ENCODE data around the gene WNT9B.

The WNT9B gene

GRCh38 chr17:46851029-46851741 lies at the start of gene WNT9B:
Gene WNT9B, plus strand, starts transcription at chr17:46851583. Its CDS starts 56 bp downstream, at chr17:46851639.
- no peaks in the 10 kb centered on the region for H3K36me3 ChIP-seq (ENCODE audit: insufficient read depth, low read length)
- peak within 1 kb of the TSS; percentile 35 to 38 for H3K4me3 ChIP-seq (ENCODE audit: low read depth in 1 of 2, low read length in 2 of 2)
- peaks cover 17 to 54% of the 10 kb centered on the region in 2 donors for H3K27me3 ChIP-seq (ENCODE audit: control insufficient read depth in 1 of 2, insufficient read depth in 2 of 2, low read length in 2 of 2)
- H3K9me3 ChIP-seq (ENCODE audit: low read length), result no peaks in the 10 kb centered on the region
- H3K27ac ChIP-seq (ENCODE audit: low read depth, low read length), result no peak within 1 kb of the TSS
- no peaks in the 10 kb centered on the region for H3K4me1 ChIP-seq (ENCODE audit: insufficient read depth, low read length)
- no peak within 1 kb of the TSS for H3K9ac ChIP-seq (ENCODE audit: low read length)

- Histone ChIP-seq H3K4me1 (ENCODE audit: insufficient read depth, low read length) (no peaks in the 10 kb centered on the region), H3K36me3 (ENCODE audit: insufficient read depth, low read length) (no peaks in the 10 kb centered on the region), H3K9ac (ENCODE audit: low read length) (no peak overlapping the region), H3K27me3 (ENCODE audit: control insufficient read depth in 1 of 2, insufficient read depth in 2 of 2, low read length in 2 of 2) (no peaks in the 10 kb centered on the region), H3K4me3 (ENCODE audit: low read depth in 1 of 2, low read length in 2 of 2) (no peak overlapping the region), H3K9me3 (ENCODE audit: low read length) (no peaks in the 10 kb centered on the region), H3K27ac (ENCODE audit: low read depth, low read length) (no peak overlapping the region)
Measured at GRCh38 chr17:46802800-46803199, 48.6 kb upstream of the WNT9B start.

GRCh38 chr17:46803544-46803943 lies 47.8 kb upstream of the WNT9B start:
- no peak overlapping the region for H3K9ac ChIP-seq (ENCODE audit: low read length)
- H3K4me1 ChIP-seq (ENCODE audit: insufficient read depth, low read length), result no peaks in the 10 kb centered on the region
- H3K4me3 ChIP-seq (ENCODE audit: low read depth in 1 of 2, low read length in 2 of 2), result no peak overlapping the region
- H3K9me3 ChIP-seq (ENCODE audit: low read length), result no peaks in the 10 kb centered on the region
- no peak overlapping the region for H3K27ac ChIP-seq (ENCODE audit: low read depth, low read length)
- no peaks in the 10 kb centered on the region for H3K27me3 ChIP-seq (ENCODE audit: control insufficient read depth in 1 of 2, insufficient read depth in 2 of 2, low read length in 2 of 2)
- H3K36me3 ChIP-seq (ENCODE audit: insufficient read depth, low read length), result no peaks in the 10 kb centered on the region

GRCh38 chr17:46805771-46806170 lies 45.6 kb upstream of the WNT9B start:
- Histone ChIP-seq H3K27me3 (ENCODE audit: control insufficient read depth in 1 of 2, insufficient read depth in 2 of 2, low read length in 2 of 2) (no peaks in the 10 kb centered on the region), H3K36me3 (ENCODE audit: insufficient read depth, low read length) (no peaks in the 10 kb centered on the region), H3K27ac (ENCODE audit: low read depth, low read length) (no peak overlapping the region), H3K9ac (ENCODE audit: low read length) (no peak overlapping the region), H3K9me3 (ENCODE audit: low read length) (no peaks in the 10 kb centered on the region), H3K4me3 (ENCODE audit: low read depth in 1 of 2, low read length in 2 of 2) (no peak overlapping the region), H3K4me1 (ENCODE audit: insufficient read depth, low read length) (no peaks in the 10 kb centered on the region)

- Histone ChIP-seq H3K4me3 (ENCODE audit: low read depth in 1 of 2, low read length in 2 of 2) (no peak overlapping the region), H3K4me1 (ENCODE audit: insufficient read depth, low read length) (no peaks in the 10 kb centered on the region), H3K9me3 (ENCODE audit: low read length) (no peaks in the 10 kb centered on the region), H3K9ac (ENCODE audit: low read length) (no peak overlapping the region), H3K27ac (ENCODE audit: low read depth, low read length) (no peak overlapping the region), H3K36me3 (ENCODE audit: insufficient read depth, low read length) (no peaks in the 10 kb centered on the region), H3K27me3 (ENCODE audit: control insufficient read depth in 1 of 2, insufficient read depth in 2 of 2, low read length in 2 of 2) (peaks cover 6 to 9% of the 10 kb centered on the region in 2 donors)
Measured at GRCh38 chr17:46809110-46809571, 42.2 kb upstream of the WNT9B start.

GRCh38 chr17:46810837-46811236 lies 40.5 kb upstream of the WNT9B start:
- Histone ChIP-seq H3K9me3 (ENCODE audit: low read length) (no peaks in the 10 kb centered on the region), H3K4me3 (ENCODE audit: low read depth in 1 of 2, low read length in 2 of 2) (no peak overlapping the region), H3K4me1 (ENCODE audit: insufficient read depth, low read length) (no peaks in the 10 kb centered on the region), H3K9ac (ENCODE audit: low read length) (no peak overlapping the region), H3K27ac (ENCODE audit: low read depth, low read length) (no peak overlapping the region), H3K27me3 (ENCODE audit: control insufficient read depth in 1 of 2, insufficient read depth in 2 of 2, low read length in 2 of 2) (peaks cover 15 to 22% of the 10 kb centered on the region in 2 donors), H3K36me3 (ENCODE audit: insufficient read depth, low read length) (no peaks in the 10 kb centered on the region)

- Histone ChIP-seq H3K4me1 (ENCODE audit: insufficient read depth, low read length) (no peaks in the 10 kb centered on the region), H3K4me3 (ENCODE audit: low read depth in 1 of 2, low read length in 2 of 2) (no peak overlapping the region), H3K36me3 (ENCODE audit: insufficient read depth, low read length) (no peaks in the 10 kb centered on the region), H3K9ac (ENCODE audit: low read length) (no peak overlapping the region), H3K9me3 (ENCODE audit: low read length) (no peaks in the 10 kb centered on the region), H3K27me3 (ENCODE audit: control insufficient read depth in 1 of 2, insufficient read depth in 2 of 2, low read length in 2 of 2) (peaks cover 27 to 32% of the 10 kb centered on the region in 2 donors), H3K27ac (ENCODE audit: low read depth, low read length) (no peak overlapping the region)
Measured at GRCh38 chr17:46811978-46812583, 39.3 kb upstream of the WNT9B start.

GRCh38 chr17:46812624-46813318 lies 38.6 kb upstream of the WNT9B start:
- H3K36me3 ChIP-seq (ENCODE audit: insufficient read depth, low read length), result no peaks in the 10 kb centered on the region
- H3K4me1 ChIP-seq (ENCODE audit: insufficient read depth, low read length), result no peaks in the 10 kb centered on the region
- peaks cover 34 to 39% of the 10 kb centered on the region in 2 donors for H3K27me3 ChIP-seq (ENCODE audit: control insufficient read depth in 1 of 2, insufficient read depth in 2 of 2, low read length in 2 of 2)
- no peak overlapping the region for H3K27ac ChIP-seq (ENCODE audit: low read depth, low read length)
- no peaks in the 10 kb centered on the region for H3K9me3 ChIP-seq (ENCODE audit: low read length)
- no peak overlapping the region for H3K9ac ChIP-seq (ENCODE audit: low read length)
- H3K4me3 ChIP-seq (ENCODE audit: low read depth in 1 of 2, low read length in 2 of 2), result no peak overlapping the region

GRCh38 chr17:46813920-46814319 lies 37.5 kb upstream of the WNT9B start:
- no peak overlapping the region for H3K9ac ChIP-seq (ENCODE audit: low read length)
- H3K9me3 ChIP-seq (ENCODE audit: low read length), result no peaks in the 10 kb centered on the region
- no peak overlapping the region for H3K4me3 ChIP-seq (ENCODE audit: low read depth in 1 of 2, low read length in 2 of 2)
- peaks cover 37 to 49% of the 10 kb centered on the region in 2 donors for H3K27me3 ChIP-seq (ENCODE audit: control insufficient read depth in 1 of 2, insufficient read depth in 2 of 2, low read length in 2 of 2)
- peaks cover 2% of the 10 kb centered on the region for H3K4me1 ChIP-seq (ENCODE audit: insufficient read depth, low read length)
- H3K27ac ChIP-seq (ENCODE audit: low read depth, low read length), result no peak overlapping the region
- H3K36me3 ChIP-seq (ENCODE audit: insufficient read depth, low read length), result no peaks in the 10 kb centered on the region

- Histone ChIP-seq H3K27ac (ENCODE audit: low read depth, low read length) (no peak overlapping the region), H3K9me3 (ENCODE audit: low read length) (no peaks in the 10 kb centered on the region), H3K9ac (ENCODE audit: low read length) (no peak overlapping the region), H3K27me3 (ENCODE audit: control insufficient read depth in 1 of 2, insufficient read depth in 2 of 2, low read length in 2 of 2) (peaks cover 37 to 54% of the 10 kb centered on the region in 2 donors), H3K4me1 (ENCODE audit: insufficient read depth, low read length) (peaks cover 8% of the 10 kb centered on the region), H3K4me3 (ENCODE audit: low read depth in 1 of 2, low read length in 2 of 2) (no peak overlapping the region), H3K36me3 (ENCODE audit: insufficient read depth, low read length) (no peaks in the 10 kb centered on the region)
Measured at GRCh38 chr17:46814446-46814845, 36.9 kb upstream of the WNT9B start.

GRCh38 chr17:46815474-46816353 lies 35.7 kb upstream of the WNT9B start:
- Histone ChIP-seq H3K27me3 (ENCODE audit: control insufficient read depth in 1 of 2, insufficient read depth in 2 of 2, low read length in 2 of 2) (peaks cover 44 to 67% of the 10 kb centered on the region in 2 donors), H3K36me3 (ENCODE audit: insufficient read depth, low read length) (no peaks in the 10 kb centered on the region), H3K9ac (ENCODE audit: low read length) (no peak overlapping the region), H3K4me3 (ENCODE audit: low read depth in 1 of 2, low read length in 2 of 2) (no peak overlapping the region), H3K27ac (ENCODE audit: low read depth, low read length) (no peak overlapping the region), H3K9me3 (ENCODE audit: low read length) (no peaks in the 10 kb centered on the region), H3K4me1 (ENCODE audit: insufficient read depth, low read length) (peaks cover 10% of the 10 kb centered on the region)

Measured in muscle layer of colon (tissue), 2 donors.